Gastrocnemius medialis (tissue), 4 donors: ENCODE data around the gene WFS1.

Experiments used
- CTCF ChIP-seq, 5 experiments: fragments of 450-650 bp in 3 of 5; fragments of 200-600 bp in 2 of 5; sonication (generic) in 2 of 5; IDR thresholded peaks in 4 of 5; conservative IDR thresholded peaks in 1 of 5; 1 replicate in 4 of 5; 2 replicates in 1 of 5; pipeline ENCODE4 v1.5.1; 2016 to 2019; ENCODE audit warnings: antibody characterized with exemption in 5 of 5, mild to moderate bottlenecking in 3 of 5, moderate library complexity in 3 of 5
- POLR2A ChIP-seq, 2 donors: fragments of 450-650 bp; IDR thresholded peaks; one replicate each; pipeline ENCODE4 v1.6.1; 2017; ENCODE audit warnings: antibody characterized with exemption in 2 of 2, mild to moderate bottlenecking in 2 of 2, moderate library complexity in 2 of 2

GRCh38 chr4:6280365-6280996, 10.8 kb downstream of the WFS1 start:
- TF ChIP-seq CTCF (IDR thresholded peaks at IDR 0.05 in 4 of 5, conservative IDR thresholded peaks at IDR 0.05 in 1 of 5) = no peak
- TF ChIP-seq POLR2A (IDR thresholded peaks at IDR 0.05) = no peak
